HepG2 (cell line): ENCODE data around the gene CARMIL3. TPM values are rescaled to one million over a fixed set of nuclear protein-coding genes. Genes with fewer than 3 reads are reported as not detected.

Experiments used
- KLF13 ChIP-seq: sonication (generic); formaldehyde crosslinking; IDR thresholded peaks from 2 replicates; pipeline ENCODE4 v1.4.0; 2020; ENCODE audit warnings: mild to moderate bottlenecking, missing genetic modification reagents
- MBNL3 ChIP-seq: fragments of 250-450 bp; sonication (Bioruptor Pico); conservative IDR thresholded peaks from 2 replicates; pipeline ENCODE4 v1.8.0; 2022; ENCODE audit warnings: mild to moderate bottlenecking, inconsistent platforms
- MIER3 ChIP-seq: IDR thresholded peaks from 2 replicates; pipeline ENCODE4 v1.6.1; 2016; ENCODE audit warnings: missing compliant biosample characterization, borderline replicate concordance
- PAWR ChIP-seq: sonication (generic); formaldehyde crosslinking; IDR thresholded peaks from 2 replicates; pipeline ENCODE4 v1.4.0; 2020; ENCODE audit warnings: missing genetic modification reagents, mild to moderate bottlenecking, borderline replicate concordance
- POGK ChIP-seq: sonication (generic); formaldehyde crosslinking; conservative IDR thresholded peaks from 2 replicates; pipeline ENCODE4 v1.8.0; 2022; ENCODE audit warnings: mild to moderate bottlenecking, moderate library complexity, missing genetic modification reagents
- SIN3A ChIP-seq: IDR thresholded peaks from 2 replicates; pipeline ENCODE4 v1.6.1; 2011; ENCODE audit warnings: low read depth, mild to moderate bottlenecking, control low read depth, low read length, borderline replicate concordance
- SKIL ChIP-seq: sonication (generic); formaldehyde crosslinking; IDR thresholded peaks from 2 replicates; pipeline ENCODE4 v1.8.0; 2022; ENCODE audit warnings: missing genetic modification reagents, mild to moderate bottlenecking, moderate library complexity, borderline replicate concordance
- SNAI1 ChIP-seq: sonication (generic); formaldehyde crosslinking; IDR thresholded peaks from 2 replicates; pipeline ENCODE4 v1.5.0; 2020; ENCODE audit warnings: mild to moderate bottlenecking, missing genetic modification reagents, borderline replicate concordance
- SP4 ChIP-seq: sonication (generic); formaldehyde crosslinking; IDR thresholded peaks from 2 replicates; pipeline ENCODE4 v1.8.1; 2023; ENCODE audit warnings: mild to moderate bottlenecking, missing genetic modification reagents
- SSRP1 ChIP-seq: IDR thresholded peaks from 2 replicates; pipeline ENCODE4 v1.6.1; 2016; ENCODE audit warnings: control low read depth
- TBP ChIP-seq: sonication (generic); formaldehyde crosslinking; IDR thresholded peaks from 2 replicates; pipeline ENCODE4 v1.5.0; 2020; ENCODE audit warnings: missing genetic modification reagents
- YEATS4 ChIP-seq: sonication (generic); formaldehyde crosslinking; IDR thresholded peaks from 2 replicates; pipeline ENCODE4 v1.4.0; 2020; ENCODE audit warnings: missing genetic modification reagents, borderline replicate concordance
- ZNF10 ChIP-seq: sonication (generic); formaldehyde crosslinking; IDR thresholded peaks from 2 replicates; pipeline ENCODE4 v1.4.0; 2020; ENCODE audit warnings: mild to moderate bottlenecking, low read depth, missing genetic modification reagents, borderline replicate concordance
- ZNF484 ChIP-seq: sonication (generic); formaldehyde crosslinking; IDR thresholded peaks from 2 replicates; pipeline ENCODE4 v1.5.1; 2020; ENCODE audit warnings: mild to moderate bottlenecking, low read depth, missing genetic modification reagents, borderline replicate concordance
- ZNF496 ChIP-seq: sonication (generic); formaldehyde crosslinking; IDR thresholded peaks from 2 replicates; pipeline ENCODE4 v1.8.1; 2023; ENCODE audit warnings: mild to moderate bottlenecking, moderate library complexity, missing genetic modification reagents; ENCODE audit not compliant: insufficient replicate concordance
- ZNF503 ChIP-seq: sonication (generic); formaldehyde crosslinking; IDR thresholded peaks from 2 replicates; pipeline ENCODE4 v1.4.0; 2020; ENCODE audit warnings: missing genetic modification reagents
- ZNF552 ChIP-seq: sonication (generic); formaldehyde crosslinking; IDR thresholded peaks from 2 replicates; pipeline ENCODE4 v1.9.0; 2022; ENCODE audit warnings: missing genetic modification reagents, mild to moderate bottlenecking, borderline replicate concordance
- ZNF652 ChIP-seq: IDR thresholded peaks from 2 replicates; pipeline ENCODE4 v1.6.1; 2016; ENCODE audit warnings: low read depth, borderline replicate concordance
- ZNF691 ChIP-seq: sonication (generic); formaldehyde crosslinking; IDR thresholded peaks from 2 replicates; pipeline ENCODE4 v1.4.0; 2020; ENCODE audit warnings: missing genetic modification reagents, low read depth, mild to moderate bottlenecking, borderline replicate concordance
- ZNF7 ChIP-seq: IDR thresholded peaks from 2 replicates; pipeline ENCODE4 v1.6.1; 2016; ENCODE audit warnings: missing biosample characterization, missing genetic modification reagents
- ZNF768 ChIP-seq: sonication (generic); formaldehyde crosslinking; IDR thresholded peaks from 2 replicates; pipeline ENCODE4 v1.4.0; 2020; ENCODE audit warnings: missing genetic modification reagents
- ZNF782 ChIP-seq: sonication (generic); formaldehyde crosslinking; IDR thresholded peaks from 2 replicates; pipeline ENCODE4 v1.4.0; 2020; ENCODE audit warnings: missing genetic modification reagents, mild to moderate bottlenecking, borderline replicate concordance
- ZNF816 ChIP-seq: sonication (generic); formaldehyde crosslinking; IDR thresholded peaks from 2 replicates; pipeline ENCODE4 v1.8.0; 2022; ENCODE audit warnings: missing genetic modification reagents, mild to moderate bottlenecking, borderline replicate concordance
- polyA plus RNA-seq, 8 experiments: library from polyadenylated mRNA; depleted of rRNA in 3 of 8; stranded (reverse) in 7 of 8; unstranded in 1 of 8; fragments of >200 nt; fragmentation: Illumina TruSeq in 4 of 8; extraction: Trizol in 4 of 8; gene quantifications; 2 replicates each; pipeline versions ENCODE4 v1.2.1 to v1.2.3, GENCODE V29; 2011 to 2016; ENCODE audit warnings: low read depth in 4 of 8, missing spikeins in 1 of 8, mixed read lengths in 1 of 8; ENCODE audit not compliant: insufficient read depth in 1 of 8
- total RNA-seq, 5 experiments: library from RNA; depleted of rRNA; stranded (reverse); fragments of >200 nt; fragmentation: Illumina TruSeq; extraction: Trizol; gene quantifications; 2 replicates each; pipeline ENCODE4 v1.2.3, GENCODE V29; 2016; ENCODE audit warnings: low read depth in 1 of 5

CARMIL3 gene
- total and polyA plus RNA-seq, 2 of the 13 experiments (the other 11 are each of a cell fraction or from before 2014, with no cell fraction given): 0.27 to 0.55 TPM

GRCh38 chr14:24058260-24058950 lies 6.6 kb downstream of the CARMIL3 start (continued):
- TF ChIP-seq ZNF503 (CRISPR knock-in tag): no peak
- TF ChIP-seq ZNF552 (CRISPR knock-in tag): no peak
- peak; percentile 19; the same call in 1 of the 2 replicates for TF ChIP-seq ZNF652 (CRISPR knock-in tag)
- TF ChIP-seq ZNF782 (CRISPR knock-in tag): peak; percentile 78; the same call in 1 of the 2 replicates
- peak; percentile 17; the same call in 1 of the 2 replicates for TF ChIP-seq MIER3 (CRISPR knock-in tag)
- TF ChIP-seq ZNF484 (CRISPR knock-in tag): no peak
- no peak for TF ChIP-seq SKIL (CRISPR knock-in tag)
- TF ChIP-seq SIN3A: no peak
- no peak for TF ChIP-seq SP4
- peak; percentile 54; the same call in 1 of the 2 replicates for TF ChIP-seq POGK (CRISPR knock-in tag)
- no peak for TF ChIP-seq PAWR
- TF ChIP-seq ZNF816 (CRISPR knock-in tag): no peak
- no peak for TF ChIP-seq KLF13 (CRISPR knock-in tag)
- no peak for TF ChIP-seq YEATS4 (CRISPR knock-in tag)
- peak; percentile 72; the same call in 1 of the 2 replicates for TF ChIP-seq ZNF691 (CRISPR knock-in tag)
- no peak for TF ChIP-seq ZNF768 (CRISPR knock-in tag)
- no peak for TF ChIP-seq SNAI1 (CRISPR knock-in tag)
- no peak for TF ChIP-seq ZNF7
- no peak for TF ChIP-seq MBNL3
- no peak for TF ChIP-seq TBP (CRISPR knock-in tag)
- no peak for TF ChIP-seq ZNF496
- 0 out of 2 replicates have a peak, but pooled peaks have one; percentile 67 for TF ChIP-seq SSRP1 (CRISPR knock-in tag)
- TF ChIP-seq ZNF10 (CRISPR knock-in tag): no peak
